GM12878 (cell line): ENCODE results near the gene KRTAP1-1. TPM values are rescaled to one million over a fixed set of nuclear protein-coding genes. Genes with fewer than 3 reads are reported as not detected.

Experiments
- polyA plus RNA-seq, 11 experiments: library from polyadenylated mRNA; depleted of rRNA in 4 of 11; unstranded in 6 of 11; stranded (reverse) in 5 of 11; fragments of >200 nt; fragmentation: Nextera tagmentation in 4 of 11; fragmentation: Illumina TruSeq in 1 of 11; extraction: Ambion mirVana in 4 of 11; extraction: Trizol in 1 of 11; gene quantifications; 1 replicate in 1 of 11; 2 replicates in 10 of 11; pipeline versions ENCODE4 v1.2.1 to v1.2.3, GENCODE V29; 2011 to 2016; ENCODE audit warnings: inconsistent platforms in 2 of 11, missing spikeins in 2 of 11, low read depth in 1 of 11
- small RNA-seq: library from RNA; depleted of rRNA; stranded (forward); fragments of <200 nt; gene quantifications from one replicate; pipeline ENCODE3, GENCODE V24; 2014
- total RNA-seq, 4 experiments: library from RNA; depleted of rRNA in 3 of 4; stranded (reverse); fragments of >200 nt in 3 of 4; fragmentation: Illumina TruSeq in 1 of 4; extraction: Trizol in 1 of 4; gene quantifications; 2 replicates each; pipeline versions ENCODE4 v1.2.1 to v1.2.3, GENCODE V29; 2013 to 2021

Gene KRTAP1-1
- total and polyA plus RNA-seq, 10 of the 15 experiments (the other 5 are each of a cell fraction or from before 2014, with no cell fraction given): not detected

Small RNA genes within 50 kb of the gene (small RNA-seq; reads per million reads assigned to genes)
- not detected for gene KRTAP3-4P

Other genes starting within 250 kb of the KRTAP1-1 start
Only the 7 nearest of the 37 such genes appear.
- gene KRTAP1-5, start 14.2 kb downstream of the KRTAP1-1 start, total RNA-seq (2014; rRNA removed): not detected in 2 replicates
- not detected in 2 replicates for gene KRTAP1-5, start 14.2 kb downstream of the KRTAP1-1 start, total RNA-seq (2014; rRNA removed; fragmentation: Illumina TruSeq; extraction: Trizol)
- not detected in 2 replicates for gene KRTAP1-5, start 14.2 kb downstream of the KRTAP1-1 start, total RNA-seq (2021)
- gene KRTAP1-5, start 14.2 kb downstream of the KRTAP1-1 start, polyA plus RNA-seq (2011; rRNA removed): not detected in 2 replicates
- gene KRTAP1-5, start 14.2 kb downstream of the KRTAP1-1 start, polyA plus RNA-seq (2014; fragmentation: Illumina TruSeq; extraction: Trizol): not detected in 2 replicates
- gene KRTAP1-5, start 14.2 kb downstream of the KRTAP1-1 start, polyA plus RNA-seq (2014; fragmentation: Nextera tagmentation; extraction: Ambion mirVana): not detected
- not detected in 2 replicates for gene KRTAP1-5, start 14.2 kb downstream of the KRTAP1-1 start, polyA plus RNA-seq (2014; rRNA removed)
- not detected for gene KRTAP1-5, start 14.2 kb downstream of the KRTAP1-1 start, polyA plus RNA-seq (2016; fragmentation: Nextera tagmentation; extraction: Ambion mirVana)
- not detected in 2 replicates for gene KRTAP1-4, start 11.3 kb downstream of the KRTAP1-1 start, total RNA-seq (2014; rRNA removed)
- gene KRTAP1-4, start 11.3 kb downstream of the KRTAP1-1 start, total RNA-seq (2014; rRNA removed; fragmentation: Illumina TruSeq; extraction: Trizol): not detected in 2 replicates
- not detected in 2 replicates for gene KRTAP1-4, start 11.3 kb downstream of the KRTAP1-1 start, total RNA-seq (2021)
- not detected in 2 replicates for gene KRTAP1-4, start 11.3 kb downstream of the KRTAP1-1 start, polyA plus RNA-seq (2011; rRNA removed)
- gene KRTAP1-4, start 11.3 kb downstream of the KRTAP1-1 start, polyA plus RNA-seq (2014; fragmentation: Illumina TruSeq; extraction: Trizol): not detected in 2 replicates
- not detected for gene KRTAP1-4, start 11.3 kb downstream of the KRTAP1-1 start, polyA plus RNA-seq (2014; fragmentation: Nextera tagmentation; extraction: Ambion mirVana)
- not detected in 2 replicates for gene KRTAP1-4, start 11.3 kb downstream of the KRTAP1-1 start, polyA plus RNA-seq (2014; rRNA removed)
- not detected for gene KRTAP1-4, start 11.3 kb downstream of the KRTAP1-1 start, polyA plus RNA-seq (2016; fragmentation: Nextera tagmentation; extraction: Ambion mirVana)
- gene KRTAP1-3, start 6.6 kb downstream of the KRTAP1-1 start, total RNA-seq (2014; rRNA removed): not detected in 2 replicates
- gene KRTAP1-3, start 6.6 kb downstream of the KRTAP1-1 start, total RNA-seq (2014; rRNA removed; fragmentation: Illumina TruSeq; extraction: Trizol): not detected in 2 replicates
- gene KRTAP1-3, start 6.6 kb downstream of the KRTAP1-1 start, total RNA-seq (2021): not detected in 2 replicates
- gene KRTAP1-3, start 6.6 kb downstream of the KRTAP1-1 start, polyA plus RNA-seq (2011; rRNA removed): not detected in 2 replicates
- gene KRTAP1-3, start 6.6 kb downstream of the KRTAP1-1 start, polyA plus RNA-seq (2014; fragmentation: Illumina TruSeq; extraction: Trizol): not detected in 2 replicates
- not detected for gene KRTAP1-3, start 6.6 kb downstream of the KRTAP1-1 start, polyA plus RNA-seq (2014; fragmentation: Nextera tagmentation; extraction: Ambion mirVana)
- gene KRTAP1-3, start 6.6 kb downstream of the KRTAP1-1 start, polyA plus RNA-seq (2014; rRNA removed): not detected in 2 replicates
- not detected for gene KRTAP1-3, start 6.6 kb downstream of the KRTAP1-1 start, polyA plus RNA-seq (2016; fragmentation: Nextera tagmentation; extraction: Ambion mirVana)
- gene KRTAP2-1, start 5.9 kb upstream of the KRTAP1-1 start, total RNA-seq (2014; rRNA removed): not detected in 2 replicates
- not detected in 2 replicates for gene KRTAP2-1, start 5.9 kb upstream of the KRTAP1-1 start, total RNA-seq (2014; rRNA removed; fragmentation: Illumina TruSeq; extraction: Trizol)
- gene KRTAP2-1, start 5.9 kb upstream of the KRTAP1-1 start, total RNA-seq (2021): not detected in 2 replicates
- not detected in 2 replicates for gene KRTAP2-1, start 5.9 kb upstream of the KRTAP1-1 start, polyA plus RNA-seq (2011; rRNA removed)
- gene KRTAP2-1, start 5.9 kb upstream of the KRTAP1-1 start, polyA plus RNA-seq (2014; fragmentation: Illumina TruSeq; extraction: Trizol): not detected in 2 replicates
- gene KRTAP2-1, start 5.9 kb upstream of the KRTAP1-1 start, polyA plus RNA-seq (2014; fragmentation: Nextera tagmentation; extraction: Ambion mirVana): not detected
- not detected in 2 replicates for gene KRTAP2-1, start 5.9 kb upstream of the KRTAP1-1 start, polyA plus RNA-seq (2014; rRNA removed)
- not detected for gene KRTAP2-1, start 5.9 kb upstream of the KRTAP1-1 start, polyA plus RNA-seq (2016; fragmentation: Nextera tagmentation; extraction: Ambion mirVana)
- gene KRTAP2-2, start 13.8 kb upstream of the KRTAP1-1 start, total RNA-seq (2014; rRNA removed): not detected in 2 replicates
- gene KRTAP2-2, start 13.8 kb upstream of the KRTAP1-1 start, total RNA-seq (2014; rRNA removed; fragmentation: Illumina TruSeq; extraction: Trizol): not detected in 2 replicates
- not detected in 2 replicates for gene KRTAP2-2, start 13.8 kb upstream of the KRTAP1-1 start, total RNA-seq (2021)
- gene KRTAP2-2, start 13.8 kb upstream of the KRTAP1-1 start, polyA plus RNA-seq (2011; rRNA removed): not detected in 2 replicates
- not detected in 2 replicates for gene KRTAP2-2, start 13.8 kb upstream of the KRTAP1-1 start, polyA plus RNA-seq (2014; fragmentation: Illumina TruSeq; extraction: Trizol)
- not detected for gene KRTAP2-2, start 13.8 kb upstream of the KRTAP1-1 start, polyA plus RNA-seq (2014; fragmentation: Nextera tagmentation; extraction: Ambion mirVana)
- gene KRTAP2-2, start 13.8 kb upstream of the KRTAP1-1 start, polyA plus RNA-seq (2014; rRNA removed): not detected in 2 replicates
- gene KRTAP2-2, start 13.8 kb upstream of the KRTAP1-1 start, polyA plus RNA-seq (2016; fragmentation: Nextera tagmentation; extraction: Ambion mirVana): not detected
- not detected in 2 replicates for gene KRTAP2-3, start 18.7 kb upstream of the KRTAP1-1 start, total RNA-seq (2014; rRNA removed)
- not detected in 2 replicates for gene KRTAP2-3, start 18.7 kb upstream of the KRTAP1-1 start, total RNA-seq (2014; rRNA removed; fragmentation: Illumina TruSeq; extraction: Trizol)
- not detected in 2 replicates for gene KRTAP2-3, start 18.7 kb upstream of the KRTAP1-1 start, total RNA-seq (2021)
- not detected in 2 replicates for gene KRTAP2-3, start 18.7 kb upstream of the KRTAP1-1 start, polyA plus RNA-seq (2011; rRNA removed)
- gene KRTAP2-3, start 18.7 kb upstream of the KRTAP1-1 start, polyA plus RNA-seq (2014; fragmentation: Illumina TruSeq; extraction: Trizol): not detected in 2 replicates
- gene KRTAP2-3, start 18.7 kb upstream of the KRTAP1-1 start, polyA plus RNA-seq (2014; fragmentation: Nextera tagmentation; extraction: Ambion mirVana): not detected
- gene KRTAP2-3, start 18.7 kb upstream of the KRTAP1-1 start, polyA plus RNA-seq (2014; rRNA removed): not detected in 2 replicates
- not detected for gene KRTAP2-3, start 18.7 kb upstream of the KRTAP1-1 start, polyA plus RNA-seq (2016; fragmentation: Nextera tagmentation; extraction: Ambion mirVana)
- not detected in 2 replicates for gene KRTAP2-4, start 24.4 kb upstream of the KRTAP1-1 start, total RNA-seq (2014; rRNA removed)
- not detected in 2 replicates for gene KRTAP2-4, start 24.4 kb upstream of the KRTAP1-1 start, total RNA-seq (2014; rRNA removed; fragmentation: Illumina TruSeq; extraction: Trizol)
- gene KRTAP2-4, start 24.4 kb upstream of the KRTAP1-1 start, total RNA-seq (2021): not detected in 2 replicates
- not detected in 2 replicates for gene KRTAP2-4, start 24.4 kb upstream of the KRTAP1-1 start, polyA plus RNA-seq (2011; rRNA removed)
- not detected in 2 replicates for gene KRTAP2-4, start 24.4 kb upstream of the KRTAP1-1 start, polyA plus RNA-seq (2014; fragmentation: Illumina TruSeq; extraction: Trizol)
- gene KRTAP2-4, start 24.4 kb upstream of the KRTAP1-1 start, polyA plus RNA-seq (2014; fragmentation: Nextera tagmentation; extraction: Ambion mirVana): not detected
- not detected in 2 replicates for gene KRTAP2-4, start 24.4 kb upstream of the KRTAP1-1 start, polyA plus RNA-seq (2014; rRNA removed)
- gene KRTAP2-4, start 24.4 kb upstream of the KRTAP1-1 start, polyA plus RNA-seq (2016; fragmentation: Nextera tagmentation; extraction: Ambion mirVana): not detected